ENCODE results near the gene TEX264. TPM values are rescaled to one million over a fixed set of nuclear protein-coding genes. Genes with fewer than 3 reads are reported as not detected.
"Not testable (repeated sequence)": the region's sequence is repeated elsewhere in the genome, so short reads cannot be mapped to it uniquely, and the experiment has no call there.

TEX264 gene, protein sequence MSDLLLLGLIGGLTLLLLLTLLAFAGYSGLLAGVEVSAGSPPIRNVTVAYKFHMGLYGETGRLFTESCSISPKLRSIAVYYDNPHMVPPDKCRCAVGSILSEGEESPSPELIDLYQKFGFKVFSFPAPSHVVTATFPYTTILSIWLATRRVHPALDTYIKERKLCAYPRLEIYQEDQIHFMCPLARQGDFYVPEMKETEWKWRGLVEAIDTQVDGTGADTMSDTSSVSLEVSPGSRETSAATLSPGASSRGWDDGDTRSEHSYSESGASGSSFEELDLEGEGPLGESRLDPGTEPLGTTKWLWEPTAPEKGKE
- 30.5 and 33.3 TPM in 2 replicates for polyA plus RNA-seq (2014; cell fraction: cytosol; rRNA removed)
- 27.6 and 34.4 TPM in 2 replicates for polyA plus RNA-seq (2014; cell fraction: nucleus; rRNA removed)

- peak; percentile 77 for DNase-seq (ENCODE audit: low spot score)
Observed at GRCh38 chr3:51670823-51671733, at the start of gene TEX264. TEX264 (plus strand) TSS chr3:51671252; CDS start chr3:51674305, 3,053 bp downstream.

GRCh38 chr3:51622413-51622812, 48.6 kb upstream of the TEX264 start:
- no peak for DNase-seq (ENCODE audit: low spot score)

- no peak for DNase-seq (ENCODE audit: low spot score)
Observed at GRCh38 chr3:51622868-51623267, 48.2 kb upstream of the TEX264 start.

- DNase-seq (ENCODE audit: low spot score), result no peak
Observed at GRCh38 chr3:51630513-51630912, 40.5 kb upstream of the TEX264 start.

DNA sequence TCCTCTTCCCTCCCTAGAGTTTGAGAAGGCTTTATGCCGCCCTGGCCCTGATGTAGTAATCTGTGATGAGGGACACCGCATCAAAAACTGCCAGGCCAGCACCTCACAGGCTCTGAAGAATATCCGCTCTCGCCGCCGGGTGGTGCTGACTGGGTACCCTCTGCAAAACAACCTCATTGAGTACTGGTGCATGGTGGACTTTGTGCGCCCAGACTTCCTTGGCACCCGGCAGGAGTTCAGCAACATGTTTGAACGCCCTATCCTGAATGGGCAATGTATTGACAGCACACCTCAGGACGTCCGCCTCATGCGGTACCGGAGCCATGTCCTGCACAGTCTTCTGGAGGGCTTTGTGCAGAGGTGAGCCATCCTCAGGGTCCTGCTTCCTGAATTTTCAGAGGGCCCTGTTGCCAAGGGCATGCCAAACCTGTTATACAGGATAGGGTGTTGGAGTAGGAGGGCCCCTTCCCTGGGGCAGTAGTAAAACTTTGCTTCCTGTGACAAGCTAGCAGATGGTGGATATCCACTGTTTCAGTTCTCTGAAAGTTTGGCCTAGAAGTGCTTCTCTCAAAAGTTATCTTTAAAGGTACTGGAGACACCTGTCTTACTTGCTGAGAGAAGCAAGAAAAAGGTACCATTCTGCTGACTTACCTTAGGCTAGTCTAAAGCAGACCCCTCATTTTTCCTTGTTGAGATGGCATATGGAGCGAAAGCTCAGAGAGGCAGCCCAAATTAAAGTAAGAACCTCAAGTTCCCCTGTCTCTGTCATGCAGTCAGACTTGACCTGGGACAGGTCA, 33.7 kb upstream of the TEX264 start:
- DNase-seq (ENCODE audit: low spot score), result no peak

- DNase-seq (ENCODE audit: low spot score), result peak; percentile 36
Observed at GRCh38 chr3:51637941-51638471, 33.0 kb upstream of the TEX264 start.

GRCh38 chr3:51642462-51642861, 28.6 kb upstream of the TEX264 start:
- no peak for DNase-seq (ENCODE audit: low spot score)

DNA sequence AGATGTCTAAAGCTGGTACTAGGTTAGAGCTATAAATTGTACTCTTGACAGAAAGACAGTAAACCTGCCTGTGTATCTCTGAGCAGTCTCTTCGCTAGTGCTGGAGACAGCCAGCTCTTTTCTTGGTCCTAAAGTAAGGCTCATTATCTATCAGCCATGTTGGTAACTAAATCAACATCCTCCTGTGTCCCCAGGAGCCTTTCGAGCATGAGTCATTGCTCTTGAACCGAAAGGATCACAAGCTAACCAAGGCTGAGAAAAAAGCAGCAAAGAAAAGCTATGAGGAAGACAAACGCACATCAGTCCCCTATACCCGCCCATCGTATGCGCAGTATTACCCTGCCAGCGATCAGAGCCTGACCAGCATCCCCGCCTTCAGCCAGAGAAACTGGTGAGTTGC, 25.0 kb upstream of the TEX264 start:
- no peak for DNase-seq (ENCODE audit: low spot score)

GRCh38 chr3:51652103-51652502, 18.9 kb upstream of the TEX264 start:
- not testable (repeated sequence) for DNase-seq (ENCODE audit: low spot score)

DNA sequence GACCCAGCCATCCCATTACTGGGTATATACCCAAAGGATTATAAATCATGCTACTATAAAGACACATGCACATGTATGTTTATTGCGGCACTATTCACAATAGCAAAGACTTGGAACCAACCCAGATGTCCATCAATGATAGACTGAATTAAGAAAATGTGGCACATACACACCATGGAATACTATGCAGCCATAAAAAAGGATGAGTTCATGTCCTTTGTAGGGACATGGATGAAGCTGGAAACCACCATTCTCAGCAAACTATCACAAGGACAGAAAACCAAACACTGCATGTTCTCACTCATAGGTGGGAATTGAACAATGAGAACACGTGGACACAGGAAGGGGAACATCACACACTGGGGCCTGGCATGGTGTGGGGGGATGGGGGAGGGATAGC, 17.6 kb upstream of the TEX264 start:
- not testable (repeated sequence) for DNase-seq (ENCODE audit: low spot score)

GRCh38 chr3:51657234-51657633, 13.8 kb upstream of the TEX264 start:
- DNase-seq (ENCODE audit: low spot score), result no peak

DNA sequence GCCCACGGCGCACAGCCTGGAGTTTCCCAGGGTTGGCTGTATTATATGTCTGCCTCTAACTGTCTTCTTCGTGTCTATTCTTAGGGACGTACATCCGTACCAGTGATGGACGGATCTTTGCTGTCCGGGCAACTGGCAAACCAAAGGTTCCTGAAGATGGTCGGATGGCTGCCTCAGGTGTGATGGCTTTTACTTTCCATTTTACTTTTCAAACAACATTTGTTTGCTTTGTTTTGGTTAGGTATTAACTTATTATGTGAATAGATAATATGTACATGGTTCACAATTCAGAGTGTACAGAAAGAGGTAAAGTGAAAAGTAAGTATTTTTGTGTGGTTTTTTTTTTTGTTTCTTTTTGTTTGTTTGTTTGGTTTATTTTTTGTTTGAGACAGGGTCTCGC, 11.1 kb upstream of the TEX264 start:
- no peak for DNase-seq (ENCODE audit: low spot score)

- DNase-seq (ENCODE audit: low spot score), result no peak
Observed at GRCh38 chr3:51662456-51662855, 8.6 kb upstream of the TEX264 start.

- DNase-seq (ENCODE audit: low spot score), result no peak
Observed at GRCh38 chr3:51668756-51669155, 2.3 kb upstream of the TEX264 start.

GRCh38 chr3:51669241-51670052, 1.6 kb upstream of the TEX264 start:
- peak; percentile 76 for DNase-seq (ENCODE audit: low spot score)

DNA sequence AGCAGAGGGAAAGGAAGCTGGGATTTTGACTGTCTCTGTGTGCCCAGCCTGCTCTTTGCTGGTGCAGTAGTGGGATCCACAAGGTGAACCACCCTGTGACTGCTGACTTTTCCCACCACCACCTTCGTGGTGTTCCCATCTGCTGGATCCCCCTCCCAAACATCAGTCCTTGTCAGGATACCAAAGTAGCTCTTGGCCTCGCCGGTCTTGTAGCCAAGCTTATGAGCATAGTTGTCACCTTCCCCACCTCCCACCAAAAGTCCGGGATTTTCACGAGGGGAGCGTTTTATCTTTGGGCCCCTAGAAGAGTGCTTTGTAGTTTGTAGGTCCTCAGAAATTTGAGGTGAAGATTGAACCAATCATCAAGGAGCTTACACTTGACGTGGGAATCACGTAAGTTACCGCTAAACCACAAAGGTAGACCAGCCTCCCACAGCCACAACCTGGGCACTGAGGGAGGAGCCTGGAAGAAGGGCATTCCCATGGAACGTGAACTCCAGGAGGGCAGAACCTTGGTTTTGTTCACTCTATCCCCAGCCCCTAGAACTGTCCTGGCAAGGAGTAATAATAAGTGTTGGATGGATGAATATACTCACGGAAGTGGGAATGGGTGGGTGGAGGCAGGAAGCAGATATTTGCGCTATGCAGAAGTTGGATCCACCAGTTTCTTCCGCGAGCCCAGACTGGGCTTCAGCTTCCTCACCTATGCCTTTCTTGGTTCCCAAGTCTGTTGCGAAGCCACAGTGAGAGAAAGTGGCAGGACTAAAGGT, 814 bp upstream of the TEX264 start:
- no peak for DNase-seq (ENCODE audit: low spot score)

GRCh38 chr3:51671734-51672475, 853 bp downstream of the TEX264 start:
- peak; percentile 67 for DNase-seq (ENCODE audit: low spot score)

DNA sequence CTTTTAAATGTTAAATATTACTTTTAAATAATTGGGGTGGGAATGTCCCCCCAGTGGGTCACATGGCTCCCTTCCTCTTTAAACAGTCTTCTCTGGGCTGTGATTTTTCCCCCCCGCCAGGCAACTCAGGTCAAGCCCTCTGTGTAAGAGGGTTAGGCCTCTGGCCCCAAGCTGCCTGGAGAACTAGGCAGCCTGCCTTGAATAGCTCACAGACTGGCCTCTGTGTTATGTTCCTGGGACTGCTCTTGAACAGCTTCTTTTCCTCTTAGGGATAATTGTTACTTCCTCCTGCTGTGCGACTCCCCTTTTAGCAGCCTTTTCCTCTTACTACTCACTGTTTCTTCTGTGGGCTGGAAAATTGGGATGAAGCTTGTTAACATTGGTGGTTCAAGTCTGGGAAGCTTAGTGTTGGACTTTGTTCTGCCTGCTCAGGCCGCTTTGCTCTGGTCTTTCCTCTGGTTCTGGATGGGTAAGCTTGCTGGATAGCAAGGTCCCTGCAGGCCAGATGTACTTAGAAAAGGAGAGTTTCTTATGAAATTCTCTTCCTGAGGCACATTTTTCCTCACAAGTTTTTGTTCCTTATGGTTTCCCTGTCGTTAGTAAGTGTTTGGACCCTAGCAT, 2.2 kb downstream of the TEX264 start:
- DNase-seq (ENCODE audit: low spot score), result no peak
